ENCODE results near the gene IER2. TPM values are rescaled to one million over a fixed set of nuclear protein-coding genes. Genes with fewer than 3 reads are reported as not detected.

Gene IER2
- total RNA-seq, 1 experiment from 2014 or later: 34.5 TPM

DNA sequence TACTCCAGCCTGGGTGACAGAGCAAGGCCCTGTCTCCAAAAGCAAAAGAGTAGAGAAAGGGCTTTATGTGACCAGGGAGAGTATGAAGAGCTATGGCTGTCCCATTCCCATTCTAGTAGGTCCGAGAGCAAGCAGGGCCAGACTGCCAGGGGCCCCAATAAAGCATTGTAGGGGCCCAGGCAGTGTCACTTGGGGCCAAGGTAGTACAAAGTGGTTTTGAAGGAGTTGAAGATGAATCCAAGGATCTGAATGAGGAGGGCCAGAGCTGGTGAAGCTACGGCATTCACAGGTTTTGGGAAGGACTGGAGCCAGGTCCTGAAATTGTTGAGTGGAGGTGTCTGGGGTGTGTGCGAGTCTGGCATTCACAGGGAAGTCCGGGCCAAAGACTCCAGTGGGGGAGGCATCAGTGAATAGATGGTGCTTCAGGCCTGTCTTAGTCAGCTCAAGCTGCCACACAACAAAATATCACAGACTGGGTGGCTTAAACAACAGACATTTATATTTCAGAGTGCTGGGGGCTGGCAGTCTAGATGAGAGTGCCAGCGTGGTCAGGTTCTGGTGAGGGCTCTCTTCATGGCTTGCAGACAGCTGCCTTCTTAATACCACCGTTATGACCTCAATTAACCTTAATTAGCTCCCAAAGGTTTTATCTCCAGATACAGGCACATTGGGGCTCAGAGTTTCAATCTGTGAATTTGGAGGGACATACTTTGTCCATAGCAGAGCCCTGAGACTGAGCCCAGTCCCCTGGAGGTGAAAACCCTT lies 22.2 kb upstream of the IER2 start:
- H3K27me3 ChIP-seq (ENCODE audit: control insufficient read depth, insufficient read depth, low read length): no peaks in the 10 kb centered on the region
- DNase-seq: no peak
- no peak overlapping the region for H3K4me3 ChIP-seq (ENCODE audit: insufficient read depth, low read depth, low read length)
- peaks cover 4% of the 10 kb centered on the region for H3K36me3 ChIP-seq (replicated peaks; ENCODE audit: control insufficient read depth, insufficient read depth, low read length)

DNA sequence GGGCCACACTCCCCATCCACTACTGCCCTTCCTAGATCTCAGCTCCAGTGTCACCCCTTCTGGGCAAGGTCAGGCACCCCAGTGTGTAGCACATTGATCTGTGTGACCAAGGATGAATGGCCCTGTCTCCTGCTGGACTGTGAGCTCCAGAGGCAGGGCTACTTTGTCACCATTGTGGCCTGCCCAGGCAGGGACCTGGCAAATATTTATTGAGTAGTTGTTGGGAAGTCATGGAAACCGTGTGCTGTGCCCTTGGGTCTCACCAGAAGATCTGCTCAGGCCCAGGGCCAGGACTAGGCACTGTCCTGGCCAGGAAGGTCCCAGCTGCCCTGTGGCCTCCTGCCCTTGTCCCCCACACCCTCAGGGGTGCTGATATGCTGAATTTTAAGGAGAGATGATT lies 21.6 kb upstream of the IER2 start:
- no peak overlapping the region for H3K4me3 ChIP-seq (ENCODE audit: insufficient read depth, low read depth, low read length)
- peaks cover 4% of the 10 kb centered on the region for H3K36me3 ChIP-seq (replicated peaks; ENCODE audit: control insufficient read depth, insufficient read depth, low read length)
- DNase-seq: no peak
- no peaks in the 10 kb centered on the region for H3K27me3 ChIP-seq (ENCODE audit: control insufficient read depth, insufficient read depth, low read length)

DNA sequence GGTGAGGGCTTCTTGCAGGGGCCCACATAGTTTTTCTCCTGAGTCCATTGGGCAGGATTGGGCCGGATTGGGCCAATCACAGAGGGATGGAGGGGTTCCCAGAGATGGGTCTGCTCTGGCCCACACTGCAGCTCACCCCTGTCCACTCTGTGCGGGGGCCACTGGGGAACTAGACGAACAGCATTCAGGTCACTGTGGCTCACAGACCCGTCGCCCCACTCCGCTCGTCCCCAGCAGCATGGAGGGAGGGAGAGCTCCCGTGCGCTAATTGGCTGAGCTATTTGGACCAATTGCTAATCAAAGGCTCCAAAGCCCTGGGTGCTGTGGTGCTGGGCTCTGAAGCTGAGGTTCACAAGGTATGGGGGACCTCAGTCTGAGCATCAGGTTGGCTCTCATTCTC lies 20.8 kb upstream of the IER2 start:
- H3K27me3 ChIP-seq (ENCODE audit: control insufficient read depth, insufficient read depth, low read length): no peaks in the 10 kb centered on the region
- no peak overlapping the region for H3K4me3 ChIP-seq (ENCODE audit: insufficient read depth, low read depth, low read length)
- H3K36me3 ChIP-seq (replicated peaks; ENCODE audit: control insufficient read depth, insufficient read depth, low read length): peaks cover 3% of the 10 kb centered on the region
- DNase-seq: no peak

DNA sequence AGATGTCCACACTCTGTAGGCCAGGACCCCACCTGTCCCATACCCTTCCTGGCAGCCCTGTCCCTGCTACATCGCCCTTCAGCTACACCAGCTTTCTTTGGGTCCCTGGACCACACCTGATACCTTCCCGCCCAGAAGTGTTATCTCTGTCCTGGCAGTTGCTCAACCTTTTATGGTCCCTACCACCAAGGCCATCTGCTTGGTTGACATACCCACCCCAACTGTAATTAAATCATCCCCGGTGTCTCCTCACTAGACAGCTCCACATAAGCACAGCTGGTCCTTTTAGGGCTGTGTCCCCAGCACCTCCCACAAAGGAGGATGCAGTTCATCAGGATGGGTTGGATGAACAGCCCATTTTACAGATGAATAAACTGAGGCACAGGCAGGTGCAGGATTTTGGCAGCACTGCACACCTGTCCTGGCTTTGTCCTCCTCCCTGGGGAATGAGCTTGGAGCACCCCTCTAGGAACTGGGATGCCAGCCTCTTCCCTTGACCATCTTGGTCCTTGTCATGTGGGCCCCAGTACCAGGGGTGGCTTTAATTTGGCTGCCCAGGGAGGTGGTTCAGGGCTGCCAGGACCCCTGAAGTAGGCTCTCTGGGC lies 19.2 kb upstream of the IER2 start:
- DNase-seq: no peak
- peaks cover 10% of the 10 kb centered on the region for H3K36me3 ChIP-seq (replicated peaks; ENCODE audit: control insufficient read depth, insufficient read depth, low read length)
- H3K4me3 ChIP-seq (ENCODE audit: insufficient read depth, low read depth, low read length): no peak overlapping the region

DNA sequence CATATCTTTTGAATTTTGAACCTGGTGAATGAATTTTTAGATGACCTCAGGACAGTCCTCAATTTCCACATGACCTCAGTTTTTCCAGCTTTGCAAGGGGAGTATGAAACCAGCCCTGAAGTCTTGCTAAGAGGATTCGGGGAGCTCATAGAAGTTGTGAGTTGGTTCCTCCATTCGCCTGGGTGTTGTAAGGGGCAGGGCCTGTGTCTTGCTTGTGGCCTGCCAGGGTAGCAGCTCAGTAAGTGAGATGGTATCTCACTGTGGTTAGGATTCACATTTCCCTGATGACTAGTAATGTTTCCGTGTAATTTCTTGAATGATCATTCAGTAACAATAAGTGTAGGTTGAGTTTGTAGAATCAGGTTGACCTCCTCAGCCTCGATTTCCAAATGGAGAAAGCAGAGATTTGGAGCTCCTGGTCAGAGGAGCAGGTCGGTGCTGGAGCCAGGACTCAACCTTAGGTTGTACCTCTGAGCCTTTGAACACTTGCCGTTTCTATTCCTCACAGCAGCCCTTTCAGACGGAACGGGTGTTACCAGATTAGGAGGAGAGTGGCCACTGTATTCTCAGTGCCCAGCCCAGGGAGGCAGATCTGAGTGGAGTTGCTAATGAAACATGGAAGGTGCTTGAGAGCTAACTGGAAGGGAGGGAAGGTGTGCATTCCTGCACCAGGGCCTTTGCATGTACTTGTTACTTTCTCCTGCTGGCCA lies 17.6 kb upstream of the IER2 start:
- no peak for DNase-seq
- Histone ChIP-seq H3K36me3 (replicated peaks; ENCODE audit: control insufficient read depth, insufficient read depth, low read length) (peaks cover 19% of the 10 kb centered on the region), H3K4me3 (ENCODE audit: insufficient read depth, low read depth, low read length) (no peak overlapping the region), H3K27me3 (ENCODE audit: control insufficient read depth, insufficient read depth, low read length) (no peaks in the 10 kb centered on the region)

More for the DNA sequence above, 19.2 kb upstream of the IER2 start:
- H3K27me3 ChIP-seq (ENCODE audit: control insufficient read depth, insufficient read depth, low read length): no peaks in the 10 kb centered on the region

DNA sequence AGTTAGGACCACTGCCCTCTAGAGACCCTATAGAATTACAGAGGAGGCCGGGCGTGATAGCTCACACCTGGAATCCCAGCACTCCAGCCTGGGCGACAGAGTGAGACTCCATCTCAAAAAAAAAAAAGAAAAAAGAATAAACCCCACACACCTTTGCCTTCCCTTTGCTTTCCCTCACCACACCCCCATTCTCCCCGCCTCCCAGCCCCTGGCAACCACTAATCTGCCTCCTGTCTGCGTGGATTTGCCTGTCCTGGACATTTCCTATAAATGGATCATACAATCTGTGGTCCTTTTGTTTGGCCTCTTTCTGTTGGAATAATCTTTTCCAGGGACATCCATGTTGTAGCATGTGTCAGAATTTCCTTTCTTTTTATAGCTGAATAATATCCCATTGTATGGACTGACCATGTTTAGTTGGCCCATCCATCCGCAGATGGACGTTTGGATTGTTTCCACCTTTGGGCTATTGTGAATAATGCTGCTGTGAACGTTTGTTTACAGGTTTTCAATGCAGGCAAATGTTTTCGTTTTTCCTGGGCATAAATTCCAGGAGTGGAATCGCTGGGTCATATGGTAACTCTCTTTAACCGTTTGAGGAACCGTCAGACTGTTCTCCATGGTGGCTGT lies 16.9 kb upstream of the IER2 start:
- H3K27me3 ChIP-seq (ENCODE audit: control insufficient read depth, insufficient read depth, low read length): no peaks in the 10 kb centered on the region
- no peak for DNase-seq
- H3K36me3 ChIP-seq (replicated peaks; ENCODE audit: control insufficient read depth, insufficient read depth, low read length): peaks cover 23% of the 10 kb centered on the region
- H3K4me3 ChIP-seq (ENCODE audit: insufficient read depth, low read depth, low read length): no peak overlapping the region

DNA sequence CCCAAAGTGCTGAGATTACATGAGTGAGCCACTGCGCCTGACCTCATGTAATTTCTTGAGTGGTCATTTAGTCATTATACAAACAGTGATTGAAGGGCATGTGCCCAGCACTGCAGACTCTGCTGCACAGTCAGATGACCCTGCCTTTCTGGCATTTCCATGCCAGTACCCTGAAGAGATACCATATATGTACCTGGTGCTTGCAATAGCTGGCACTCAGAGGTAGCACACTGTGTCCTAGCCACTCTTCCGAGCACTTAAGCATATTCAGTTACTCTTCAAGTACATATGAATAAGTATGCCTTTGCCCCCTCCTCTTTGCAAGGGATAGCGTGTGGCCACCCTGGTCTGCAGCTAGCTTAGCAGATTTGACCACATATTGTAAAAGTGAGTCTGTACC lies 15.6 kb upstream of the IER2 start:
- H3K27me3 ChIP-seq (ENCODE audit: control insufficient read depth, insufficient read depth, low read length): no peaks in the 10 kb centered on the region
- H3K36me3 ChIP-seq (replicated peaks; ENCODE audit: control insufficient read depth, insufficient read depth, low read length): peaks cover 24% of the 10 kb centered on the region
- no peak for DNase-seq
- H3K4me3 ChIP-seq (ENCODE audit: insufficient read depth, low read depth, low read length): no peak overlapping the region

DNA sequence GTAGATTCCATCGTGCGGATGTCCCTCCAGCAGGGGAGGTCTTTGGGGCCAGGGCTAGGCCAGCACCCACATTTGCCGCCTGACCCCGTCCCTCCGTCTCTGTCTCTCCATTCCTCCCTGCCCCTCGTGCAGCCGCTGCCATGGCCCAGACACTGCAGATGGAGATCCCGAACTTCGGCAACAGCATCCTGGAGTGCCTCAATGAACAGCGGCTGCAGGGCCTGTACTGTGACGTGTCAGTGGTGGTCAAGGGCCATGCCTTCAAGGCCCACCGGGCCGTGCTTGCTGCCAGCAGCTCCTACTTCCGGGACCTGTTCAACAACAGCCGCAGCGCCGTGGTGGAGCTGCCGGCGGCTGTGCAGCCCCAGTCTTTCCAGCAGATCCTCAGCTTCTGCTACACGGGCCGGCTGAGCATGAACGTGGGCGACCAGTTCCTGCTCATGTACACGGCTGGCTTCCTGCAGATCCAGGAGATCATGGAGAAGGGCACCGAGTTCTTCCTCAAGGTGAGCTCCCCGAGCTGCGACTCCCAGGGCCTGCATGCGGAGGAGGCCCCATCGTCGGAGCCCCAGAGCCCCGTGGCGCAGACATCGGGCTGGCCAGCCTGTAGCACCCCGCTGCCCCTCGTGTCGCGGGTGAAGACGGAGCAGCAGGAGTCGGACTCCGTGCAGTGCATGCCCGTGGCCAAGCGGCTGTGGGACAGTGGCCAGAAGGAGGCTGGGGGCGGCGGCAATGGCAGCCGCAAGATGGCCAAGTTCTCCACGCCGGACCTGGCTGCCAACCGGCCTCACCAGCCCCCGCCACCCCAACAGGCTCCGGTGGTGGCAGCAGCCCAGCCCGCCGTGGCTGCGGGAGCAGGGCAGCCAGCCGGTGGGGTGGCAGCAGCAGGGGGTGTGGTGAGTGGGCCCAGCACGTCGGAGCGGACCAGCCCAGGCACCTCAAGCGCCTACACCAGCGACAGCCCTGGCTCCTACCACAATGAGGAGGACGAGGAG lies 14.8 kb upstream of the IER2 start:
- no peaks in the 10 kb centered on the region for H3K27me3 ChIP-seq (ENCODE audit: control insufficient read depth, insufficient read depth, low read length)
- no peak for DNase-seq
- peaks cover 24% of the 10 kb centered on the region for H3K36me3 ChIP-seq (replicated peaks; ENCODE audit: control insufficient read depth, insufficient read depth, low read length)
- H3K4me3 ChIP-seq (ENCODE audit: insufficient read depth, low read depth, low read length): no peak overlapping the region

DNA sequence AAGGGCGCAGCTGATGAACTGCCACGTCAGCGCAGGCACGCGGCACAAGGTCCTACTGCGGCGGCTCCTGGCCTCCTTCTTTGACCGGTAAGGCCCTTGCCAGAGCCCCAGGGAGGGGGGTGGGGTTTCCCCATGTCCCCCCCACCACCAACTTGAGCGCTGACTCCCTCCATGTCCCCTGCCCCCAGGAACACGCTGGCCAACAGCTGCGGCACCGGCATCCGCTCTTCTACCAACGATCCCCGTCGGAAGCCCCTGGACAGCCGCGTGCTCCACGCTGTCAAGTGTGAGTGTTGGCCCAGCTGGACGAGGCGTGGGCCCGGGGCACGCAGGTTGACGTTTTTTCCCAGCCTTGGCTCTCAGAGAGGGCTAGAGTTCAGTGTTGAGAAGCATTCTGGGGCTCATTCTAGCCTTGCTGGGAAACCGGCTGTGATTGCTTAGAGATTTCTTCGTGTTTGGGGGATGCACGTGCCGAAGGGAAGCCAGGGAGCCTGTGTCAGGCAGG lies 12.9 kb upstream of the IER2 start:
- no peak for DNase-seq
- no peak overlapping the region for H3K4me3 ChIP-seq (ENCODE audit: insufficient read depth, low read depth, low read length)

DNA sequence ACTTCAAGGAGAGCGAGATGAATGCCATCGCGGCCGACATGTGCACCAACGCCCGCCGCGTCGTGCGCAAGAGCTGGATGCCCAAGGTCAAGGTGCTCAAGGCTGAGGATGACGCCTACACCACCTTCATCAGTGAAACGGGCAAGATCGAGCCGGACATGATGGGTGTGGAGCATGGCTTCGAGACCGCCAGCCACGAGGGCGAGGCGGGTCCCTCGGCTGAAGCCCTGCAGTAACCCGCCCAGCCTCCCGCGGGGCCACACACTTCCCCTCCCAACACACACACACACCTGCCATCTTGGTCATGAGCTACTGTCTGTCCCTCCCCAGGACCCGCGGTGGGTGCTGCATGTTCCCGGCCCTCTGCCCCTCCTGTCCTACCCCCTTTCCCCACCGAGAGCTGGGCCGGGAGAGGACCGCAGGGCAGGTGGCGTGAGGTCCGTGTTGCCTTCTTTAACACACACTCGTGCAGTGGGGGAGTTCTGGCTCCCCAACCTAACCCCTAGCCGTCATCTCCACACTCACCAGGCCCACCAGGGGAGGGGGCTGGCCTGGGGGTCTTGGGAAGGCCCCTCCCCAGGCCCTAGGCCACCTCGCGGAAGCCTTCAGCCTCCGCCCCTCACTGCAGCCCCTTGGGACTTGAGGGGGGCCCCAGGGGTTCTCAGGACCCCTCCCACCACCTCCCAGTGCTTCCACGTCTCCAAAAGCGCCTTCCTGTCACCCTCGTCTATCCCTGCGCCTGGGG lies 11.9 kb upstream of the IER2 start:
- peaks cover 24% of the 10 kb centered on the region for H3K36me3 ChIP-seq (replicated peaks; ENCODE audit: control insufficient read depth, insufficient read depth, low read length)
- H3K27me3 ChIP-seq (ENCODE audit: control insufficient read depth, insufficient read depth, low read length): no peaks in the 10 kb centered on the region
- DNase-seq: peak; percentile 62
- H3K4me3 ChIP-seq (ENCODE audit: insufficient read depth, low read depth, low read length): no peak overlapping the region

More for the DNA sequence above, 12.9 kb upstream of the IER2 start:
- Histone ChIP-seq H3K36me3 (replicated peaks; ENCODE audit: control insufficient read depth, insufficient read depth, low read length) (peaks cover 24% of the 10 kb centered on the region), H3K27me3 (ENCODE audit: control insufficient read depth, insufficient read depth, low read length) (no peaks in the 10 kb centered on the region)

DNA sequence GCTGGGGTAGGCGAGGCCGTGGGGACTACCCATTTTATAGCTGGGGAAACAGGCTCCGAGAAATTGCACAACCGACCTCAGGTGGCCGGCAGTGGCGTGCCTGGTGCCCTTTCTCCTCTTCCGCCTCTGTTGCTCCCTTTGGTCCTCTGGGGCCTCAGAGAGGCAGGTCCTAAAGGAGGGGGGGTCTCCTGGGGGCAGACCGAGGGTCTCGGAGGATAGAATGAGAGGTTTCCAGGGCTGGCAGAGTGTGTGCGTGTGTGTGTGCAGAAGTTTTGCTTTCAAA lies 11.4 kb upstream of the IER2 start:
- H3K36me3 ChIP-seq (replicated peaks; ENCODE audit: control insufficient read depth, insufficient read depth, low read length): peaks cover 24% of the 10 kb centered on the region
- H3K4me3 ChIP-seq (ENCODE audit: insufficient read depth, low read depth, low read length): no peak overlapping the region
- no peaks in the 10 kb centered on the region for H3K27me3 ChIP-seq (ENCODE audit: control insufficient read depth, insufficient read depth, low read length)
- DNase-seq: no peak

DNA sequence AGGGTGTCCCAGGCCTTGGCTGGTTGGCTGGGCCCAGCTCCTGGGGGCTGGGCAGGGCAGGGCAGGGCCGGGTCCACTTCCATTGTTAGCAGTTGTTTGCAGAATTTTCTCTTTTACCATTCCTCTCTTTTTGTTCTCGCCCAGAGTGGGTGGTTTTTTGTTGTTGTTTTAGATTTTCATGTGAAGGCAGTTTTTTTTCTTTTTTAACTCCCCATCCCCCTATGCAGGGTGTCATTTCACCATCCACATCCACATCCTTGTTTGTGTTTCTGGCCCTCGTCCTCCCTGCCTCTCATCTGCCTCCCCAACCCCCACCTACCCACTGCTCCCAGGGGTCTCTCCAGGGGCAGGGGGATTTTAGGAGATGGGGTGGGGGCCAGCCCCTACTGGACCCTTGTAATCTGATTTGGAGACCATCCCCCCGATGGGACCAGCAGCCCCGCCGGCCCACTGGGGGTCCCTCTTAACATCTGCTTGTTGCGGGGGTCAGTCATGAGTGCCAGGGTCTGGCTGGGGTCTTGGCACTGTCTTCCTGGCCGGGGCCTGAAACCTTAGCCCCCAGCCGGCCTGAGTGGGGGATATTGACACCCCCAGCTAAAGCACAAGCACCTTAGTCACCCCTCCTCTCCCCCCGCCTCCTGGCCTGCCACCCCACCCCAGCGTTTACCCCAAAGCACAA lies 10.4 kb upstream of the IER2 start:
- DNase-seq: no peak
- Histone ChIP-seq H3K27me3 (ENCODE audit: control insufficient read depth, insufficient read depth, low read length) (no peaks in the 10 kb centered on the region), H3K36me3 (replicated peaks; ENCODE audit: control insufficient read depth, insufficient read depth, low read length) (peaks cover 23% of the 10 kb centered on the region), H3K4me3 (ENCODE audit: insufficient read depth, low read depth, low read length) (no peak overlapping the region)
